OCI-LY7 (cell line): Measurements from ENCODE around the gene EIF2S2. TPM values are rescaled to one million over a fixed set of nuclear protein-coding genes. Genes with fewer than 3 reads are reported as not detected.

ENCODE experiments used
- BruUV-seq: library from RNA; stranded (reverse); fragments of 400-500 nt; replicated peaks from 2 replicates; lab custom pipeline; 2021; lab: Mats Ljungman, UMichigan
- CTCF ChIA-PET: fragments of 300-600 bp; sonication (Branson Sonifier 250); formaldehyde crosslinking; loops from one replicate; lab custom pipeline; 2022; ENCODE audit warnings: antibody characterized with exemption; ENCODE audit not compliant: unreplicated experiment; lab: Charles Lee
- POLR2A ChIA-PET: fragments of 300-600 bp; sonication (Branson Sonifier 250); formaldehyde crosslinking; loops from one replicate; lab custom pipeline; 2022; ENCODE audit warnings: antibody characterized with exemption; lab: Charles Lee
- DNase-seq: peaks from one replicate; pipeline ENCODE4 v3.0.0-alpha.2; 2015; ENCODE audit warnings: low spot score
- H2AFZ ChIP-seq: fragments of 200-600 bp; sonication (generic), shearing (Covaris generic); 2 replicates; pipeline ENCODE4 v1.6.1; 2014; ENCODE audit warnings: mild to moderate bottlenecking, antibody characterized with exemption, low read length, moderate library complexity
- H3K27ac ChIP-seq: fragments of 200-600 bp; sonication (generic); 2 replicates; pipeline ENCODE4 v1.5.1; 2014; ENCODE audit warnings: mixed run types, low read depth, mild to moderate bottlenecking, moderate library complexity, low read length, inconsistent platforms; ENCODE audit not compliant: poor library complexity, severe bottlenecking
- H3K36me3 ChIP-seq: fragments of 200-600 bp; sonication (generic); 2 replicates; pipeline ENCODE4 v1.6.1; 2014; ENCODE audit warnings: mild to moderate bottlenecking, antibody characterized with exemption, low read length, moderate library complexity, mixed read lengths; ENCODE audit not compliant: insufficient read depth
- H3K4me1 ChIP-seq: fragments of 200-600 bp; sonication (generic); 2 replicates; pipeline ENCODE4 v1.5.1; 2014; ENCODE audit warnings: mild to moderate bottlenecking, low read length; ENCODE audit not compliant: insufficient read depth, poor library complexity, severe bottlenecking
- H3K4me2 ChIP-seq: fragments of 200-600 bp; sonication (generic); 2 replicates; pipeline ENCODE4 v1.6.1; 2014; ENCODE audit warnings: mild to moderate bottlenecking, low read length
- H3K4me3 ChIP-seq: fragments of 200-600 bp; sonication (generic); 2 replicates; pipeline ENCODE4 v1.5.1; 2014; ENCODE audit warnings: mild to moderate bottlenecking, low read depth, low read length; ENCODE audit not compliant: poor library complexity, severe bottlenecking
- H3K79me2 ChIP-seq: fragments of 200-600 bp; sonication (generic); 2 replicates; pipeline ENCODE4 v1.6.1; 2016; ENCODE audit warnings: low read depth, mild to moderate bottlenecking, low read length, moderate library complexity, mixed read lengths; ENCODE audit not compliant: insufficient read depth
- H3K9me2 ChIP-seq: fragments of 200-600 bp; sonication (generic); 2 replicates; pipeline ENCODE4 v1.6.1; 2016; ENCODE audit warnings: mild to moderate bottlenecking, low read length, mixed read lengths; ENCODE audit not compliant: insufficient read depth
- H3K9me3 ChIP-seq: fragments of 200-600 bp; sonication (generic); 2 replicates; pipeline ENCODE4 v1.6.1; 2014; ENCODE audit warnings: mild to moderate bottlenecking, mixed run types, low read length, mixed read lengths
- H4K20me1 ChIP-seq: fragments of 200-600 bp; sonication (generic); 2 replicates; pipeline ENCODE4 v1.6.1; 2014; ENCODE audit warnings: mild to moderate bottlenecking, antibody characterized with exemption, low read length, moderate library complexity, mixed read lengths; ENCODE audit not compliant: insufficient read depth
- EZH2phosphoT487 ChIP-seq: fragments of 200-600 bp; sonication (generic); IDR thresholded peaks from 2 replicates; pipeline ENCODE4 v1.6.1; 2018; ENCODE audit warnings: low read depth, borderline replicate concordance, mild to moderate bottlenecking, mixed run types, antibody characterized with exemption, low read length, moderate library complexity, mixed read lengths
- intact Hi-C: fragments of 100-400 bp; cut with micrococcal nuclease; formaldehyde crosslinking; loops from one replicate; pipeline ENCODE4 v1.10.0; 2022; ENCODE audit not compliant: unreplicated experiment
- total RNA-seq, 2 experiments: library from RNA; depleted of rRNA in 1 of 2; stranded (reverse); fragments of >200 nt in 1 of 2; shearing (Covaris generic) in 1 of 2; gene quantifications; 2 replicates each; pipeline ENCODE4 v1.2.3, GENCODE V29; 2014 to 2022
- TF ChIP-seq, protein P1 (sequence below): fragments of 200-600 bp; sonication (generic); conservative IDR thresholded peaks from 2 replicates; pipeline ENCODE4 v1.5.1; 2014; ENCODE audit warnings: mild to moderate bottlenecking, antibody characterized with exemption, low read length, moderate library complexity, mixed read lengths

Gene EIF2S2
- total RNA-seq, 2 experiments from 2014 or later: 104 to 130 TPM

GRCh38 chr20:34083137-34083536, 28.9 kb downstream of the EIF2S2 start:
- Histone ChIP-seq H2AFZ (no peak overlapping the region), H3K4me1 (peaks cover 39% of the 10 kb centered on the region), H3K9me3 (no peaks in the 10 kb centered on the region), H4K20me1 (no peaks in the 10 kb centered on the region), H3K4me2 (peak overlapping the region; percentile 68), H3K4me3 (peak overlapping the region; percentile 17), H3K36me3 (peaks cover 96% of the 10 kb centered on the region), H3K9me2 (no peaks in the 10 kb centered on the region), H3K79me2 (peaks cover 9% of the 10 kb centered on the region; the same call in 1 of the 2 replicates), H3K27ac (peak overlapping the region; percentile 87)
- TF ChIP-seq, protein P1, sequence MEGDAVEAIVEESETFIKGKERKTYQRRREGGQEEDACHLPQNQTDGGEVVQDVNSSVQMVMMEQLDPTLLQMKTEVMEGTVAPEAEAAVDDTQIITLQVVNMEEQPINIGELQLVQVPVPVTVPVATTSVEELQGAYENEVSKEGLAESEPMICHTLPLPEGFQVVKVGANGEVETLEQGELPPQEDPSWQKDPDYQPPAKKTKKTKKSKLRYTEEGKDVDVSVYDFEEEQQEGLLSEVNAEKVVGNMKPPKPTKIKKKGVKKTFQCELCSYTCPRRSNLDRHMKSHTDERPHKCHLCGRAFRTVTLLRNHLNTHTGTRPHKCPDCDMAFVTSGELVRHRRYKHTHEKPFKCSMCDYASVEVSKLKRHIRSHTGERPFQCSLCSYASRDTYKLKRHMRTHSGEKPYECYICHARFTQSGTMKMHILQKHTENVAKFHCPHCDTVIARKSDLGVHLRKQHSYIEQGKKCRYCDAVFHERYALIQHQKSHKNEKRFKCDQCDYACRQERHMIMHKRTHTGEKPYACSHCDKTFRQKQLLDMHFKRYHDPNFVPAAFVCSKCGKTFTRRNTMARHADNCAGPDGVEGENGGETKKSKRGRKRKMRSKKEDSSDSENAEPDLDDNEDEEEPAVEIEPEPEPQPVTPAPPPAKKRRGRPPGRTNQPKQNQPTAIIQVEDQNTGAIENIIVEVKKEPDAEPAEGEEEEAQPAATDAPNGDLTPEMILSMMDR: 0 out of 2 replicates have a peak, but pooled peaks have one; percentile 36
- TF ChIP-seq EZH2phosphoT487: no peak
- ChIA-PET CTCF (interaction anchor here (0.5 kb wide), 1 partner anchor 220 kb away, joined by 3 read pairs; no protein-coding TSS in a partner anchor), POLR2A (interaction anchor here (1.0 kb wide), 1 partner anchor 43 kb away, joined by 3 read pairs; no protein-coding TSS in a partner anchor)
- BruUV-seq: no TSS peak
- no peak for DNase-seq
- intact Hi-C loops: loop anchor here (5.0 kb wide), 1 partner anchor 291 kb away; no protein-coding TSS in a partner anchor

- intact Hi-C loops: loop anchor here (5.0 kb wide), 1 partner anchor 290 kb away; no protein-coding TSS in a partner anchor
- H3K27ac ChIP-seq: peak overlapping the region; percentile 87
- H3K4me2 ChIP-seq: peak overlapping the region; percentile 68; the same call in 1 of the 2 replicates
- no peak for DNase-seq
- H2AFZ ChIP-seq: no peak overlapping the region
- peaks cover 96% of the 10 kb centered on the region for H3K36me3 ChIP-seq
- H3K4me3 ChIP-seq: no peak overlapping the region
- H4K20me1 ChIP-seq: no peaks in the 10 kb centered on the region
- no peaks in the 10 kb centered on the region for H3K9me3 ChIP-seq
- BruUV-seq: no TSS peak
- peaks cover 39% of the 10 kb centered on the region for H3K4me1 ChIP-seq
- H3K79me2 ChIP-seq: peaks cover 9% of the 10 kb centered on the region; the same call in 1 of the 2 replicates
- CTCF ChIA-PET: interaction anchor here (0.5 kb wide), 1 partner anchor 219 kb away, joined by 3 read pairs; no protein-coding TSS in a partner anchor
- POLR2A ChIA-PET: interaction anchor here (1.0 to 1.3 kb wide), 4 partner anchors 15 to 44 kb away, joined by 3 to 4 read pairs (median 3); no protein-coding TSS in a partner anchor
- no peaks in the 10 kb centered on the region for H3K9me2 ChIP-seq
- TF ChIP-seq, protein P1: no peak
- TF ChIP-seq EZH2phosphoT487: no peak
Measured at GRCh38 chr20:34082232-34082887, 29.7 kb downstream of the EIF2S2 start.

- intact Hi-C loops: loop anchor here (5.0 kb wide), 1 partner anchor 288 kb away; no protein-coding TSS in a partner anchor
- no TSS peak for BruUV-seq
- Histone ChIP-seq H2AFZ (no peak overlapping the region), H3K36me3 (peaks cover 96% of the 10 kb centered on the region), H3K4me2 (no peak overlapping the region), H3K4me1 (peaks cover 35% of the 10 kb centered on the region), H3K79me2 (no peaks in the 10 kb centered on the region), H3K4me3 (no peak overlapping the region), H4K20me1 (no peaks in the 10 kb centered on the region), H3K27ac (no peak overlapping the region), H3K9me2 (no peaks in the 10 kb centered on the region), H3K9me3 (no peaks in the 10 kb centered on the region)
- ChIA-PET POLR2A (no interaction called here), CTCF (interaction anchor here (0.6 kb wide), 1 partner anchor 301 kb away, joined by 3 read pairs; no protein-coding TSS in a partner anchor)
- TF ChIP-seq, protein P1: no peak
- TF ChIP-seq EZH2phosphoT487: no peak
- no peak for DNase-seq
Measured at GRCh38 chr20:34079818-34080217, 32.2 kb downstream of the EIF2S2 start.
